Astrocyte of the spinal cord (primary cell): ENCODE results near the gene UGT1A3.
"Not testable (repeated sequence)": the region's sequence is repeated elsewhere in the genome, so short reads cannot be mapped to it uniquely, and the experiment has no call there.

Experiments
- DNase-seq: peaks from one replicate; pipeline ENCODE4 v3.0.0; 2011; ENCODE audit warnings: low read depth, low spot score
- H3K4me3 ChIP-seq: 2 replicates; pipeline ENCODE4 v1.5.1; 2011; ENCODE audit warnings: low read depth, mild to moderate bottlenecking, low read length, moderate library complexity
- CTCF ChIP-seq: IDR thresholded peaks from 2 replicates; pipeline ENCODE4 v1.5.1; 2012; ENCODE audit warnings: low read depth, mild to moderate bottlenecking, low read length, inconsistent platforms
- in situ Hi-C: cut with HindIII; loops from 2 replicates; pipeline ENCODE4 v1.10.0; 2017; ENCODE audit warnings: low sequenced_read_pairs

The UGT1A3 gene

GRCh38 chr2:233714121-233714520, 14.7 kb upstream of the UGT1A3 start:
- no peak for DNase-seq
- no peak for TF ChIP-seq CTCF
- in situ Hi-C loops = no loop called here
- H3K4me3 ChIP-seq = no peak overlapping the region

GRCh38 chr2:233718552-233718951, 10.3 kb upstream of the UGT1A3 start, which contains the start of gene UGT1A4:
Gene UGT1A4, plus strand, starts transcription at chr2:233718736. Its CDS starts 85 bp downstream, at chr2:233718821.
- no peak within 1 kb of the TSS for H3K4me3 ChIP-seq
- in situ Hi-C loops = no loop called here
- no peak for TF ChIP-seq CTCF
- DNase-seq = no peak

GRCh38 chr2:233736868-233737653, 8.2 kb downstream of the UGT1A3 start:
- in situ Hi-C loops, DNase-seq, H3K4me3 ChIP-seq: not testable (repeated sequence)

GRCh38 chr2:233740870-233741269, 12.0 kb downstream of the UGT1A3 start:
- TF ChIP-seq CTCF = no peak
- DNase-seq = no peak
- in situ Hi-C loops = no loop called here
- H3K4me3 ChIP-seq = no peak overlapping the region

GRCh38 chr2:233743464-233744259, 14.8 kb downstream of the UGT1A3 start:
- H3K4me3 ChIP-seq = no peak overlapping the region
- in situ Hi-C loops = no loop called here
- no peak for DNase-seq
- TF ChIP-seq CTCF = no peak

GRCh38 chr2:233745073-233745755, 16.4 kb downstream of the UGT1A3 start:
- in situ Hi-C loops = no loop called here
- DNase-seq = no peak
- H3K4me3 ChIP-seq = no peak overlapping the region
- TF ChIP-seq CTCF = no peak

- in situ Hi-C loops, DNase-seq, H3K4me3 ChIP-seq: not testable (repeated sequence)
These were observed 17.0 kb downstream of the UGT1A3 start for GRCh38 chr2:233745838-233746237.
